ENCODE data around the gene STRN4.

- TF ChIP-seq, protein P1, sequence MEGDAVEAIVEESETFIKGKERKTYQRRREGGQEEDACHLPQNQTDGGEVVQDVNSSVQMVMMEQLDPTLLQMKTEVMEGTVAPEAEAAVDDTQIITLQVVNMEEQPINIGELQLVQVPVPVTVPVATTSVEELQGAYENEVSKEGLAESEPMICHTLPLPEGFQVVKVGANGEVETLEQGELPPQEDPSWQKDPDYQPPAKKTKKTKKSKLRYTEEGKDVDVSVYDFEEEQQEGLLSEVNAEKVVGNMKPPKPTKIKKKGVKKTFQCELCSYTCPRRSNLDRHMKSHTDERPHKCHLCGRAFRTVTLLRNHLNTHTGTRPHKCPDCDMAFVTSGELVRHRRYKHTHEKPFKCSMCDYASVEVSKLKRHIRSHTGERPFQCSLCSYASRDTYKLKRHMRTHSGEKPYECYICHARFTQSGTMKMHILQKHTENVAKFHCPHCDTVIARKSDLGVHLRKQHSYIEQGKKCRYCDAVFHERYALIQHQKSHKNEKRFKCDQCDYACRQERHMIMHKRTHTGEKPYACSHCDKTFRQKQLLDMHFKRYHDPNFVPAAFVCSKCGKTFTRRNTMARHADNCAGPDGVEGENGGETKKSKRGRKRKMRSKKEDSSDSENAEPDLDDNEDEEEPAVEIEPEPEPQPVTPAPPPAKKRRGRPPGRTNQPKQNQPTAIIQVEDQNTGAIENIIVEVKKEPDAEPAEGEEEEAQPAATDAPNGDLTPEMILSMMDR (IDR thresholded peaks at IDR 0.05) = no peak
- TF ChIP-seq POLR2A (IDR thresholded peaks at IDR 0.05) = no peak
Observed at GRCh38 chr19:46741447-46741846, 4.8 kb downstream of the STRN4 start.
